ENCODE data around the gene CCDC17. TPM values are rescaled to one million over a fixed set of nuclear protein-coding genes. Genes with fewer than 3 reads are reported as not detected.

The CCDC17 gene
- total and polyA plus RNA-seq, 2 donors (not counting 3 experiments of a cell fraction or from before 2014, with no cell fraction given) = 1.3 to 3.5 TPM

GRCh38 chr1:45630429-45630828 is 6.6 kb upstream of the CCDC17 start:
- peaks cover 11% of the 10 kb centered on the region for H3K4me1 ChIP-seq (ENCODE audit: control insufficient read depth, extremely low read depth, insufficient read depth, low read length)
- dilution Hi-C loops (cut with MboI; ENCODE audit: extremely low pct_ligation_motif_present, low sequenced_read_pairs) (no loop called here), intact Hi-C loops (cut with micrococcal nuclease) (no loop called here)
- no peak for TF ChIP-seq POLR2A (IDR thresholded peaks at IDR 0.05; ENCODE audit: low read depth, low read length)
- no peak for TF ChIP-seq POLR2AphosphoS5 (IDR thresholded peaks at IDR 0.05; ENCODE audit: insufficient read depth, low read depth, low read length)
- TF ChIP-seq EZH2 (IDR thresholded peaks at IDR 0.05; ENCODE audit: borderline replicate concordance, low read depth, low read length, severe bottlenecking) = no peak
- no peak for TF ChIP-seq FOS (IDR thresholded peaks at IDR 0.05; ENCODE audit: borderline replicate concordance, insufficient read depth, low read length)
- no peak for TF ChIP-seq MAX (IDR thresholded peaks at IDR 0.05; ENCODE audit: insufficient read depth, insufficient read length)
- no peak for TF ChIP-seq MYC (IDR thresholded peaks at IDR 0.05; ENCODE audit: low read depth, low read length)
- no peak for TF ChIP-seq GATA2 (IDR thresholded peaks at IDR 0.05; ENCODE audit: insufficient read depth, insufficient read length, low read depth, low read length)
- no peak for TF ChIP-seq JUN (IDR thresholded peaks at IDR 0.05; ENCODE audit: borderline replicate concordance, insufficient read depth, insufficient read length, low read depth)
- TF ChIP-seq CTCF (IDR thresholded peaks at IDR 0.05; ENCODE audit: extremely low read depth in 1 of 2, insufficient read depth in 1 of 2, low read depth in 1 of 2, low read length in 2 of 2) = no peak
- no peak overlapping the region for H3K4me2 ChIP-seq (ENCODE audit: insufficient read depth, low read length)
- H3K36me3 ChIP-seq (ENCODE audit: control insufficient read depth in 2 of 2, extremely low read depth in 1 of 2, insufficient read depth in 2 of 2, low read length in 2 of 2) = peaks cover 32 to 38% of the 10 kb centered on the region in 2 experiments
- ChIA-PET POLR2A (no interaction called here), CTCF (no interaction called here)
- FAIRE-seq = no peak
- H2AFZ ChIP-seq (ENCODE audit: low read depth, low read length) = no peak overlapping the region
- no peak overlapping the region for H3K4me3 ChIP-seq (replicated peaks in 1 of 3; ENCODE audit: insufficient read depth in 1 of 3, low read depth in 1 of 3, low read length in 3 of 3)
- no peak for DNase-seq (ENCODE audit: low read depth, low spot score)
- no peaks in the 10 kb centered on the region for H4K20me1 ChIP-seq (replicated peaks; ENCODE audit: control insufficient read depth, extremely low read depth, insufficient read depth, low read length)
- no peaks in the 10 kb centered on the region for H3K9me1 ChIP-seq (replicated peaks; ENCODE audit: control insufficient read depth, extremely low read depth, insufficient read depth, low read length)
- no peaks in the 10 kb centered on the region for H3K9me3 ChIP-seq (replicated peaks; ENCODE audit: control insufficient read depth, insufficient read depth, low read length)
- H3K9ac ChIP-seq (replicated peaks; ENCODE audit: extremely low read depth, insufficient read depth, low read length) = no peak overlapping the region
- no peaks in the 10 kb centered on the region for H3K27me3 ChIP-seq (ENCODE audit: control insufficient read depth in 2 of 2, insufficient read depth in 2 of 2, low read length in 2 of 2)
- no peak overlapping the region for H3K27ac ChIP-seq (ENCODE audit: insufficient read depth, low read depth, low read length)
- BruUV-seq (replicated peaks) = no TSS peak
- no peaks in the 10 kb centered on the region for H3K79me2 ChIP-seq (ENCODE audit: control insufficient read depth, insufficient read depth, low read length)
